ENCODE results near the gene FKBP10. TPM values are rescaled to one million over a fixed set of nuclear protein-coding genes. Genes with fewer than 3 reads are reported as not detected.

Gene FKBP10
- total RNA-seq, 1 donor from 2014 or later = 10.4 TPM

DNA sequence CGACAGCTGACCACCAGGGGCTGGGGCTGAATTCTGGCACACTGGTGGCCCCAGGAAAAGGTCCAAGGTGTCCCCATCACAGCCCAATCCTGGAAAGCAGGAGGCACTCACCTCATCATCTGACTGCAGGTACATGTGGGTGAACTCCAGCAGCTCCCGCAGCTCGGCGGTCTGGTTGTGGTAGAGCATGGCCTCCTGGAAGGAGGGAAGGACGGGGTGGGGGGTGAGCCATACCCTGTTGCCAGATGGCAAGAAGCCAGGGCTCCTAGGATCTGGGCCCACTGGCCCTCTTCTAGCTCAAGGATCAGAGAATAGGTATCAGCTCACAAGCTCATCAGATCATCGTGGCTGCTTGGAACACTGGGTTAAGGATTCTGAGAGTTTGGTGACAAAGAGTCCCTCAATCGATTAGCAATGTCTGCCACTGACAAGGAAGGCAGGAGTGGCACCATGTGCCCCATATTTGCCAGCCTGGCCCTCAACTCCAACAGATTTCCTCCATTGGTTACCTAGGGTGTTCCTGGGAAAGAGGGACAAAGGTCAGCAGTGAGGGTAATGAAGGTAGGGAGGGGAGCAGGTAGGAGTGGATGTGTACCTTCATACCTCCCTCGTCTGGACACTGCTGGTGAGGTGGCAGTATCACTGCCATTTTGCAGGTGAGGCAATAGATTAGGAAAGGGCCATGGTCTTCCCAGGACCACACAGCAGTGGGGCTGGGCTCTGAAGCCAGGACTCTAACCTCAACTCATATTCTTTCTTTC, 5.9 kb upstream of the FKBP10 start:
- intact Hi-C loops (cut with micrococcal nuclease) = no loop called here
- Histone ChIP-seq H3K36me3 (peaks cover 5% of the 10 kb centered on the region), H3K4me1 (peaks cover 26% of the 10 kb centered on the region), H3K27ac (replicated peaks) (no peak overlapping the region), H3K27me3 (ENCODE audit: low read depth) (no peaks in the 10 kb centered on the region), H3K9me3 (replicated peaks) (no peaks in the 10 kb centered on the region), H3K4me3 (no peak overlapping the region)
- DNase-seq = no peak
- TF ChIP-seq, protein P1, sequence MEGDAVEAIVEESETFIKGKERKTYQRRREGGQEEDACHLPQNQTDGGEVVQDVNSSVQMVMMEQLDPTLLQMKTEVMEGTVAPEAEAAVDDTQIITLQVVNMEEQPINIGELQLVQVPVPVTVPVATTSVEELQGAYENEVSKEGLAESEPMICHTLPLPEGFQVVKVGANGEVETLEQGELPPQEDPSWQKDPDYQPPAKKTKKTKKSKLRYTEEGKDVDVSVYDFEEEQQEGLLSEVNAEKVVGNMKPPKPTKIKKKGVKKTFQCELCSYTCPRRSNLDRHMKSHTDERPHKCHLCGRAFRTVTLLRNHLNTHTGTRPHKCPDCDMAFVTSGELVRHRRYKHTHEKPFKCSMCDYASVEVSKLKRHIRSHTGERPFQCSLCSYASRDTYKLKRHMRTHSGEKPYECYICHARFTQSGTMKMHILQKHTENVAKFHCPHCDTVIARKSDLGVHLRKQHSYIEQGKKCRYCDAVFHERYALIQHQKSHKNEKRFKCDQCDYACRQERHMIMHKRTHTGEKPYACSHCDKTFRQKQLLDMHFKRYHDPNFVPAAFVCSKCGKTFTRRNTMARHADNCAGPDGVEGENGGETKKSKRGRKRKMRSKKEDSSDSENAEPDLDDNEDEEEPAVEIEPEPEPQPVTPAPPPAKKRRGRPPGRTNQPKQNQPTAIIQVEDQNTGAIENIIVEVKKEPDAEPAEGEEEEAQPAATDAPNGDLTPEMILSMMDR (IDR thresholded peaks at IDR 0.05; ENCODE audit: borderline replicate concordance) = no peak

DNA sequence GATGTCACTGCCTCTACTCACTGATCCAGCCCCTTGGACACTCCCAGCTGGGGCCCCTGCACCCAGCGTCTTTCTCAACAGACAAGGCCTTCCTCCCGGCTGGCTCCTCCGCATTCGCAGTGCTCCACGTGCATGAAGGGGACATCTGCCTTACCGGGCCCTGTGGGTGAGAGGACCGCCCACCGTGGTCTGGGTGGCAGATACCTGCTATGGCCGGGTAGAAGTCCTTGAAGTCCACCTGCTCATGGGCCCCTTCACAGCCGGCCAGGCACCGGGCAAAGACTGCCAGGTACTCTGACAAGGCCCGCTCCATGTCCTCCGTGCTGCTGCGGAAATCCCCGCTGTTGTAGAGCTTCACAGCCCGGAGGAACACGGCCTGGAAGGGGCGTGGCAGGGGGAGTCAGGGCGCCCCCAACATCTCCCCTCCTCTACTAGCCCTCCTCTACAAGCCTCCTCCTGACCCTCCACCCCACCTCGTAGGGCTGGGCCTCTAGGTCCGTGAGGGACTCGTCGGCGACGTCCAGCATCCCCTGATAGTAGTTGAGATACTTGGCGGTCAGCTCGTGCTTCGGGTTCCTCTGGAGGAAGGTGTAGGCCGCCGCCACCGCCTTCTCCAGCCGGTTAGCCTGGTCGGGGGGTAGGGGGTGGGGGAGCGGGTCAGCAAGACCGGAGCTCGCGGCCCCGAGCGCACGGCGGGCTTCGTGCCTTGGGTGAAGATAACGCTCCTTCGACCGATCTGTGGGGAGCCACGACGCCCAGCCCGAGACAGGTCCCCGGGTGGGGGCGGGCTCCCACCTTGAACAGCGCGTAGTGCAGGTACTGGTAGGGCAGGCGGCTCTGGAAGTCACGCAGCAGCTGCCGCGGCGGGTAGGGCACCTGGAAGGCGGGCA, 1.9 kb upstream of the FKBP10 start:
- peaks cover 39% of the 10 kb centered on the region for H3K4me1 ChIP-seq
- TF ChIP-seq, protein P1 (IDR thresholded peaks at IDR 0.05; ENCODE audit: borderline replicate concordance) = no peak
- no peak for DNase-seq
- H3K9me3 ChIP-seq (replicated peaks) = no peaks in the 10 kb centered on the region
- peak overlapping the region; percentile 76 for H3K27ac ChIP-seq (replicated peaks)
- H3K27me3 ChIP-seq (ENCODE audit: low read depth) = peaks cover 4% of the 10 kb centered on the region
- H3K4me3 ChIP-seq = peak overlapping the region; percentile 89
- H3K36me3 ChIP-seq = peaks cover 5% of the 10 kb centered on the region
- intact Hi-C loops (cut with micrococcal nuclease) = no loop called here

- TF ChIP-seq, protein P1 (IDR thresholded peaks at IDR 0.05; ENCODE audit: borderline replicate concordance) = peak; percentile 82
- Histone ChIP-seq H3K27me3 (ENCODE audit: low read depth) (peaks cover 4% of the 10 kb centered on the region), H3K4me1 (peaks cover 39% of the 10 kb centered on the region), H3K9me3 (replicated peaks) (no peaks in the 10 kb centered on the region), H3K4me3 (peak within 1 kb of the TSS; percentile 89), H3K36me3 (no peaks in the 10 kb centered on the region), H3K27ac (replicated peaks) (peak within 1 kb of the TSS; percentile 76)
- DNase-seq = peak; percentile 78
- intact Hi-C loops (cut with micrococcal nuclease) = no loop called here
Measured at GRCh38 chr17:41811549-41812380, 1.0 kb upstream of the FKBP10 start, which contains the start of gene P3H4. Gene P3H4, minus strand, starts transcription at chr17:41811949. Its CDS starts 34 bp downstream, at chr17:41811915.

DNA sequence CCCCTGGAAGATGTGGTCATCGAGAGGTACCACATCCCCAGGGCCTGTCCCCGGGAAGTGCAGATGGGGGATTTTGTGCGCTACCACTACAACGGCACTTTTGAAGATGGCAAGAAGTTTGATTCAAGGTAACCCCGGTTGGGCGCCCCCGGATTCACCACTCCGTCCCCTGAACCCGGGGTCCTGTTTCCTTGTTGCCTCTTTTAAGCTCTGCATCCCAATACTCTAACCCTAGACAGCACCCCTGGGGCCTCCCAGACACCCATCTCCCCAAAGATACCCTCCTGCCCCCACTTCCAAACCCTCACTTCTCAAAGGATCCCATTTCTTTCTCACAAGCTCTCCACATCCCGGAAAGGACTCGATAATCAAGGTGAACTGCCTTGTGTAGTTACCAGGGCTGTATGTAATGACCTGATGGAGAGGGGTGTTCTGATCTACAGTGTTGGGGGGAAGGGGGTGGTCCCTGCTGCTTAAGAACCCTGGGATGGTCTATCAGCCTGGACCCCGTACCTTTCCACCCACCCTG, 412 bp downstream of the FKBP10 start:
- no peaks in the 10 kb centered on the region for H3K36me3 ChIP-seq
- peaks cover 39% of the 10 kb centered on the region for H3K4me1 ChIP-seq
- H3K4me3 ChIP-seq = peak overlapping the region; percentile 89
- peaks cover 4% of the 10 kb centered on the region for H3K27me3 ChIP-seq (ENCODE audit: low read depth)
- no peaks in the 10 kb centered on the region for H3K9me3 ChIP-seq (replicated peaks)
- DNase-seq = no peak
- intact Hi-C loops (cut with micrococcal nuclease) = no loop called here
- TF ChIP-seq, protein P1 (IDR thresholded peaks at IDR 0.05; ENCODE audit: borderline replicate concordance) = no peak
- H3K27ac ChIP-seq (replicated peaks) = peak overlapping the region; percentile 76

DNA sequence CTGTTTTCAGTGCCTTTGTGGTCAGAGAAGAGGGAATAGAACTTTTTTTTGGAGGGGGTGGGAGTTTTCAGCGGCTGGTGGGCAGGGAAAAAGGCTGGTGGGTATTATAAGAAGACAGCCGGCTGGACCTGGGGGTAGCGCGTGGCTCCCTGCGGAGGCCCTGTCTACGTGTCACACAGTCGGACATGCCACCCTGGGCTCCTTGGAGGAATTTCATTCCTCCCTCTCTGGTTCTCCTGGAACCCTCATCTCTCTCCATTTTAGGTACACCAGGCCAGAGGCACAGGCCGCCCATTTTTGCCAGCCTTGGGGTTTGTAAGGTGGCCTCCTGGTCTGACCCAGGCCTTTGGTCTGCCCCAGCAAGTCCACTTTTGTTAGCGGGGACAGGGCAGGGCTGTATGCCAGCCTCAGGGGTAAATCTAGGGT, 908 bp downstream of the FKBP10 start:
- Histone ChIP-seq H3K4me1 (peaks cover 39% of the 10 kb centered on the region), H3K27me3 (ENCODE audit: low read depth) (peaks cover 4% of the 10 kb centered on the region), H3K36me3 (no peaks in the 10 kb centered on the region), H3K4me3 (peak overlapping the region; percentile 89), H3K9me3 (replicated peaks) (no peaks in the 10 kb centered on the region), H3K27ac (replicated peaks) (no peak overlapping the region)
- TF ChIP-seq, protein P1 (IDR thresholded peaks at IDR 0.05; ENCODE audit: borderline replicate concordance) = no peak
- intact Hi-C loops (cut with micrococcal nuclease) = no loop called here
- DNase-seq = no peak
